H9 (cell line): ENCODE data around the gene DOCK1. TPM values are rescaled to one million over a fixed set of nuclear protein-coding genes. Genes with fewer than 3 reads are reported as not detected.

Experiments used
- DNase-seq: peaks from one replicate; pipeline ENCODE4 v3.0.0-alpha.2; 2017
- H2AFZ ChIP-seq: one replicate; pipeline ENCODE4 v1.6.1; 2013; ENCODE audit warnings: mild to moderate bottlenecking, low read length, control low read depth, moderate library complexity
- H2AK5ac ChIP-seq: 2 replicates; pipeline ENCODE4 v1.6.1; 2013; ENCODE audit warnings: low read length, control low read depth, mixed read lengths; ENCODE audit not compliant: insufficient read length
- H2BK120ac ChIP-seq: one replicate; pipeline ENCODE4 v1.6.1; 2013; ENCODE audit warnings: low read depth, mild to moderate bottlenecking, low read length, control low read depth, inconsistent platforms; ENCODE audit not compliant: poor library complexity, severe bottlenecking
- H2BK12ac ChIP-seq: 2 replicates; pipeline ENCODE4 v1.6.1; 2013; ENCODE audit warnings: low read length, control low read depth, mixed read lengths, low read depth; ENCODE audit not compliant: insufficient read length
- H2BK15ac ChIP-seq: 2 replicates; pipeline ENCODE4 v1.6.1; 2013; ENCODE audit warnings: low read depth, low read length, control low read depth
- H2BK20ac ChIP-seq: one replicate; pipeline ENCODE4 v1.6.1; 2013; ENCODE audit warnings: low read depth, mild to moderate bottlenecking, low read length, control low read depth, inconsistent platforms; ENCODE audit not compliant: poor library complexity, severe bottlenecking
- H2BK5ac ChIP-seq: 2 replicates; pipeline ENCODE4 v1.6.1; 2013; ENCODE audit warnings: low read length, control low read depth, mixed read lengths; ENCODE audit not compliant: insufficient read length
- H3K14ac ChIP-seq: 2 replicates; pipeline ENCODE4 v1.6.1; 2013; ENCODE audit warnings: low read length, control low read depth; ENCODE audit not compliant: insufficient read depth
- H3K18ac ChIP-seq: 2 replicates; pipeline ENCODE4 v1.6.1; 2013; ENCODE audit warnings: low read depth, mild to moderate bottlenecking, mixed read lengths, low read length, control low read depth; ENCODE audit not compliant: insufficient read length
- H3K23ac ChIP-seq: 2 replicates; pipeline ENCODE4 v1.6.1; 2013; ENCODE audit warnings: low read length, control low read depth, mixed read lengths, low read depth; ENCODE audit not compliant: insufficient read length
- H3K23me2 ChIP-seq: 2 replicates; pipeline ENCODE4 v1.6.1; 2013; ENCODE audit warnings: low read depth, mild to moderate bottlenecking, mixed read lengths, low read length, control low read depth; ENCODE audit not compliant: insufficient read length, poor library complexity, severe bottlenecking
- H3K27ac ChIP-seq: 2 replicates; pipeline ENCODE4 v1.5.1; 2013; ENCODE audit warnings: low read length, control low read depth, mixed read lengths, low read depth; ENCODE audit not compliant: insufficient read length
- H3K27me3 ChIP-seq: 2 replicates; pipeline ENCODE4 v1.6.1; 2013; ENCODE audit warnings: low read length, control low read depth, inconsistent platforms; ENCODE audit not compliant: insufficient read depth
- H3K4ac ChIP-seq: 2 replicates; pipeline ENCODE4 v1.6.1; 2013; ENCODE audit warnings: low read depth, mild to moderate bottlenecking, control low read depth, inconsistent platforms, low read length, moderate library complexity
- H3K4me1 ChIP-seq: 2 replicates; pipeline ENCODE4 v1.6.1; 2013; ENCODE audit warnings: low read length, control low read depth, inconsistent platforms; ENCODE audit not compliant: insufficient read depth
- H3K4me2 ChIP-seq: 2 replicates; pipeline ENCODE4 v1.6.1; 2013; ENCODE audit warnings: low read length, control low read depth, mixed read lengths; ENCODE audit not compliant: insufficient read length, insufficient read depth
- H3K56ac ChIP-seq: 2 replicates; pipeline ENCODE4 v1.6.1; 2013; ENCODE audit warnings: low read depth, mild to moderate bottlenecking, mixed read lengths, low read length, control low read depth; ENCODE audit not compliant: insufficient read length
- H3K79me1 ChIP-seq: 2 replicates; pipeline ENCODE4 v1.6.1; 2013; ENCODE audit warnings: low read depth, mild to moderate bottlenecking, moderate library complexity, low read length, control low read depth, inconsistent platforms; ENCODE audit not compliant: insufficient read depth, poor library complexity, severe bottlenecking
- H3K79me2 ChIP-seq: 2 replicates; pipeline ENCODE4 v1.6.1; 2013; ENCODE audit warnings: low read length, control low read depth, inconsistent platforms; ENCODE audit not compliant: insufficient read depth
- H3K9ac ChIP-seq: 2 replicates; pipeline ENCODE4 v1.6.1; 2013; ENCODE audit warnings: low read length, control low read depth, mixed read lengths; ENCODE audit not compliant: insufficient read length; ENCODE audit errors: extremely low read depth
- H3K9me3 ChIP-seq: one replicate; pipeline ENCODE4 v1.6.1; 2013; ENCODE audit warnings: low read depth, low read length, inconsistent platforms; ENCODE audit not compliant: control insufficient read depth
- H3T11ph ChIP-seq: one replicate; pipeline ENCODE4 v1.6.1; 2013; ENCODE audit warnings: mild to moderate bottlenecking, low read length, control low read depth, inconsistent platforms
- H4K20me1 ChIP-seq: one replicate; pipeline ENCODE4 v1.6.1; 2013; ENCODE audit not compliant: control insufficient read depth, insufficient read length, insufficient read depth
- H4K5ac ChIP-seq: 2 replicates; pipeline ENCODE4 v1.6.1; 2013; ENCODE audit warnings: low read depth, mild to moderate bottlenecking, mixed read lengths, low read length, control low read depth; ENCODE audit not compliant: insufficient read length
- H4K8ac ChIP-seq: replicated peaks from 2 replicates; pipeline ENCODE4 v1.6.1; 2013; ENCODE audit warnings: low read length, control low read depth, mixed read lengths, low read depth; ENCODE audit not compliant: insufficient read length
- H4K91ac ChIP-seq: 2 replicates; pipeline ENCODE4 v1.6.1; 2013; ENCODE audit warnings: low read depth, mild to moderate bottlenecking, moderate library complexity, mixed read lengths, low read length, control low read depth; ENCODE audit not compliant: insufficient read length
- H3K27ac Mint-ChIP-seq, 3 experiments: 2 replicates in 2 of 3; 3 replicates in 1 of 3; pipeline ENCODE4 v1.8.0; 2020 to 2021; ENCODE audit warnings: mixed read lengths in 3 of 3, mild to moderate bottlenecking in 1 of 3, moderate library complexity in 1 of 3
- H3K27me3 Mint-ChIP-seq: 2 replicates; pipeline ENCODE4 v1.8.0; 2021; ENCODE audit warnings: low read depth, mild to moderate bottlenecking, moderate library complexity, mixed read lengths
- H3K36me3 Mint-ChIP-seq, 3 experiments: 2 replicates in 2 of 3; 3 replicates in 1 of 3; pipeline ENCODE4 v1.8.0; 2020 to 2021; ENCODE audit warnings: low read depth in 3 of 3, mixed read lengths in 3 of 3; ENCODE audit not compliant: insufficient read depth in 1 of 3
- H3K4me1 Mint-ChIP-seq, 2 experiments: 2 replicates each; pipeline ENCODE4 v1.8.0; 2020; ENCODE audit warnings: mixed read lengths in 2 of 2
- H3K4me3 Mint-ChIP-seq, 2 experiments: 2 replicates in 1 of 2; 3 replicates in 1 of 2; pipeline ENCODE4 v1.8.0; 2020 to 2021; ENCODE audit warnings: mild to moderate bottlenecking in 2 of 2, mixed read lengths in 2 of 2, moderate library complexity in 1 of 2
- H3K9me3 Mint-ChIP-seq, 2 experiments: 2 replicates in 1 of 2; 3 replicates in 1 of 2; pipeline ENCODE4 v1.8.0; 2020; ENCODE audit warnings: mild to moderate bottlenecking in 2 of 2, mixed read lengths in 2 of 2, moderate library complexity in 1 of 2
- CTCF ChIP-seq: fragments of 200-600 bp; sonication (generic); conservative IDR thresholded peaks from 3 replicates; pipeline ENCODE4 v1.8.0; 2021; ENCODE audit warnings: antibody characterized with exemption, mild to moderate bottlenecking
- WGBS: extraction: QIAGEN DNeasy Blood & Tissue Kit; methylation state at CpG from one replicate; pipeline ENCODE4 v1.1.7; 2013; ENCODE audit warnings: missing lambda C conversion rate, low lambda C conversion rate, mixed read lengths; ENCODE audit not compliant: insufficient read length; ENCODE audit errors: extremely low coverage; 5-methylcytosine and 5-hydroxymethylcytosine counted together
- total RNA-seq: library from RNA; stranded (reverse); gene quantifications from 2 replicates; pipeline ENCODE4 v1.2.1, GENCODE V29; 2021

Gene DOCK1
- total RNA-seq, 1 experiment from 2014 or later, result 57.0 TPM

GRCh38 chr10:127474501-127474900 lies 569.3 kb downstream of the DOCK1 start:
- Histone ChIP-seq H3K4me1 (no peaks in the 10 kb centered on the region; the same call in 1 of the 2 replicates), H3K9ac (no peak overlapping the region), H4K5ac (no peak overlapping the region), H3K4me2 (no peak overlapping the region), H3K27ac (no peak overlapping the region), H2BK15ac (no peak overlapping the region), H3K56ac (no peak overlapping the region), H3K4ac (no peak overlapping the region), H2AK5ac (no peak overlapping the region), H3K79me2 (no peaks in the 10 kb centered on the region), H3K23me2 (no peaks in the 10 kb centered on the region), H2BK12ac (no peak overlapping the region), H3K27me3 (no peaks in the 10 kb centered on the region), H2BK5ac (no peak overlapping the region), H4K91ac (no peak overlapping the region), H2BK20ac (no peak overlapping the region), H4K8ac (no peak overlapping the region), H3K79me1 (no peaks in the 10 kb centered on the region), H3T11ph (no peak overlapping the region), H3K23ac (no peak overlapping the region), H3K14ac (no peak overlapping the region), H3K9me3 (no peaks in the 10 kb centered on the region), H2AFZ (no peak overlapping the region), H4K20me1 (no peaks in the 10 kb centered on the region), H2BK120ac (no peak overlapping the region), H3K18ac (no peak overlapping the region)
- H3K4me3 Mint-ChIP-seq, result no peak overlapping the region
- TF ChIP-seq CTCF, result no peak
- no peak overlapping the region for H3K27ac Mint-ChIP-seq
- no peak for DNase-seq
- H3K9me3 Mint-ChIP-seq, result peaks cover 0 to 2% of the 10 kb centered on the region in 2 experiments; a peak in 2 of 5 replicates
- H3K27me3 Mint-ChIP-seq, result peaks cover 4% of the 10 kb centered on the region
- WGBS, result no CpG with 5 or more reads among the region's 2 CpGs
- H3K4me1 Mint-ChIP-seq, result peaks cover 10 to 11% of the 10 kb centered on the region in 2 experiments
- H3K36me3 Mint-ChIP-seq, result no peaks in the 10 kb centered on the region; a peak in 1 of 7 replicates
